Stimulated activated CD8-positive, alpha-beta memory T cell treated with anti-CD3 and anti-CD28 coated beads, Interleukin-4, amount 100 ng/mL, for 48 hours (primary cell): ENCODE results near the gene WBP11.
"Not testable (repeated sequence)": the region's sequence is repeated elsewhere in the genome, so short reads cannot be mapped to it uniquely, and the experiment has no call there.

Source experiments
- DNase-seq: peaks from one replicate; pipeline ENCODE4 v3.0.0-alpha.2; 2020

The WBP11 gene

DNA sequence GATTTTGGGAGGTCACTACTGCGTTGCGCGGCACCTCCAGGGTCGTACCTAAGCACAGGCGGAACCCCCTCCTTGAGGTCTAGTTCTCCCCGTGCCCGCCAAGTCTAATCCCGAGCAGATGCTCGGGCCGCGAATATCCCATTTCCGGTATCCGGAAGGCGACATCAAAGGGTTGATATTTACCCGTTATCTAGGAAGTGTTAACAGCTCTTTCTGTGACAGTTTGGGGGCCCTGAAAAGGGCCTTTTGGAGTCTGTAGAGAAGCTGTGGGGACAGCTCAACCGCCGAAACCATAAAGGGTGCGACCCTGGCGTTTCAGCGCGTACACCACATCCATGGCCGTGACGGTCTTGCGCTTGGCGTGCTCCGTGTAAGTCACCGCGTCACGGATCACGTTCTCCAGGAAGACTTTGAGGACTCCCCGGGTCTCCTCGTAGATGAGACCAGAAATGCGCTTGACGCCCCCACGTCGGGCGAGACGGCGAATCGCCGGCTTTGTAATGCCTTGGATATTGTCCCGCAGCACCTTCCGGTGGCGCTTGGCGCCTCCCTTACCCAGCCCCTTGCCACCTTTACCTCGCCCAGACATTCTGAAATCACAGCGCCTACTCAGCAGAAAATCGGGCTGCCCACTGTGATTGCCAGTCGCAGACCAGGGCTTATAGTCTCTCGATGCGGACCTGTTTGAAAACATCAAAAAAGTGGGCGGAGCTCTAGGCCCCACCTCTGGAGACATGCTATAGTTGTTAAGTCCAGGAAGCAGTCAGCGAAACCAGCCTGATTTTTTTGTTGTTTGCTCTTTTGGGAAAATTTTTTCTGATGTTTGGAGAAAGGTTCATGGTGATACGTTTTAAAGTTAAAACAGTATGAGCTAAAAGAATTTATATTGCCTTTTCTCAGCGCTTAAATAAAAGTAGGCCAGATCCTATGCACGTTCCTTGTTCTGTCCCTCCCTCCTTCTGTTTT, 32.5 kb downstream of the WBP11 start:
- peak; percentile 97 for DNase-seq

DNA sequence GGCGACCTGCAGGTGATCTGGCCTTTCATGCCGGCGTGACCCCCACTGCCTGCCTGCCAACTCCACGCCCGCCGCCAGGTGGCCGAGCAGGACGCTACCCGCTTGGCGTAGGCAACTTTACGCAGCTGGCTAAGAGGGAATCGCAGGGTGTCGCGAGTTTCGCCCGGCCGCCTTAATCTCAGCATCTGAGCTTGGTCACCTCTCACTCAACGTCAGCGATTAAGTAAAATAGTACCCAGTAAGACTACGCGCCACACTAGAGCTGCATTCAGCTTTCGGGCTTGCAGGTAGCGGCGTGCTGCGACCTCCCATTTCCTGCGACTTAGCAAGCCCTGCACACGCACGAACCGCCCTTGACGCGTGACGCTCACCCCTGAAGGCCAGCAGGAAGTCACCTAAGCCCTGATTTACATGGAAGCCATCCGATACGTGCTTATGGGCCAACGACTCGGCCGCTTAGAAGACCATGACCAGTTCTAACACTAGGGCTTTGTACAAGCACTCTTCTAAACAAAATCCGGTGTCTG, 33.2 kb downstream of the WBP11 start:
- peak; percentile 91 for DNase-seq

DNA sequence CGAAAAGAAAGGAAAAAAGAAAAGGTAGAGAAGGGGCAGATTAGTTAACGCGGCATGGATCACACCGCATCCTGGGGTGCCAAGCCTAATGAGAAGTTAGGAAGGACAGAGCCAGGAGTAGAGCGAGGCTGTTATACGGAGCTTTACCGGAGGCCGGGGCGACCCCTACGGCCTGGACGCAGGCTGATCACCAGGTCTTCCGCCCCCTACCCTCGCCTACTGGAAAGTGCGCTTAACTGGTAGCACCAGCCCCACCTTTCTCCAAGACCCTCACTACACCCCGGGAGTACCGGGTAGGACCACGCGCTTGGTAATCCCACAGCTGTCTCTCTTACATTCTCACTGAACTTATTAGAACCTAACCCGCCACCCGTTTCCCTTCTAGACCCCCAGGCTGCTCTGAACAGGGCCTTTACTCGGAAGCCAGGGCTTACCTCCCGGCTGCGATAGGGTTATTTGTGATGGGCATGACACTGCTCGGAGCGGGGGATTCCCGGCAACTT, 33.8 kb downstream of the WBP11 start:
- DNase-seq, result no peak

DNA sequence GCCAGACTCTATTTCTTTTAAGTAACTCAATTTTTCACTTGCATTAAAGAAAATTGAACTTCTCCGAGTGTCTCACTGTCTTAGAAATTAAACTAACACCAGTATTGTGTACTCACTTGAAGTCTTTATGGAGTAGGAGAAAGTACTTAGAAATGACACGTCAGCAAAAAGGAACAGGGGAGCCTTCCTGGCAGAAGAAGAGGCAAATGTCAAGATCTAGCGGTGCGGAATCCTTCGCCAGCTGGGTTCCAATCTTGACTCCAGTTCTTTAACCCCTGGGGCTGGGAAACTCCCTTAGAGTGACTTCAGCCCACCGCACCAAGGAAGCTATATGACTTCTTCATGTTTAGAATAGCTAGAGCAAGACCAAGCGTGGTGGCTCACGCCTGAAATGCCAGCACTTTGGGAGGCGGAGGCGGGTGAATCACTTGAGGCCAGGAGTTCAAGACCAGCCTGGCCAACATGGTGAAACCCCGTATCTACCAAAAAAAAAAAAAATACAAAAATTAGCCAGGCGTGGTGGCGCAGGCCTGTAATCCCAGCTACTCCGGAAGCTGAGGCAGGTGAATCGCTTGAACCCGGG, 34.4 kb downstream of the WBP11 start:
- DNase-seq, result peak; percentile 66

DNA sequence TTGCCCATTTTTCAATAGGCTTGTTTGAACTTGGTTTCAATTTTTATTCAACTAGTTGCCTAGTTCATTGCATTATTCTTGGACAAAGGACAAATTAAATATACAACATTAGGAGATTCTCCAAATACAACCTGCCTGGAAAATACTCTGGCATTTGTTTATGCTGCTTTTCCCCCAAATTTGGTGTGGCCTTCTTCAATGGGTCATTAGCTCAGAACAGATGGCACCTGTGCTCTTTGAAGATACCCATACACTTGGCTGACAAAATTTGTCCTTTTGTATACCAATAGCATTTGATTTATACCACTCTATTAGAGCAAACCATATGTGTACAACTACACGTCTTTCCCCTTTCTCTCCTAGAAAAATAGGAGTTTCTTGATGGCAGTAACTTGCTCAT, 35.7 kb downstream of the WBP11 start:
- no peak for DNase-seq

DNA sequence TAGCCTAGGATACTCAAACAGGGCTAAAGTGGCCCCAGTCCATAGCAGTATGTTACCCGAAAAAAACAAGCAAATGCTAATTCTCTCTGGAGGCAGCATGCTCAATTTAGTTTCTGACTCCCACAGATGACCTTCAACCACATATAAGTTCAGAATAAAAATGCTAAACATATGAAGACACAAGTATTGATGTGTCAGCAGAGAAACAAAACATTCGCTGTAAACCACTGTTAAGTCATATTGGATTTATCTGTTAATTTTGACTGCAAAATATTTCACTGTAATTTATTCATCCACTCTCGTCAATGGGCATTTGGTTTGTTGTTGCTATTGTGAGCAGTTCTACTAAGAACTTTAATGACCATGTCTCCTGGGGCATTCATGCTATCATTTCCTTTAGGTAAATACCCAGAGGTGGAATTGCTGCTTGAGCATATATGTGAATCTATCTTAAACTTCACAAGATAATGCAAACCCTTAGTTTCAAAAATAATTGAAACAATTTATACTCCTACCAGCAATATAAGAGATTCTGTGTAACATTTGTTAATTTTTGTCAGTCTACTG, 36.5 kb downstream of the WBP11 start:
- DNase-seq, result no peak

DNA sequence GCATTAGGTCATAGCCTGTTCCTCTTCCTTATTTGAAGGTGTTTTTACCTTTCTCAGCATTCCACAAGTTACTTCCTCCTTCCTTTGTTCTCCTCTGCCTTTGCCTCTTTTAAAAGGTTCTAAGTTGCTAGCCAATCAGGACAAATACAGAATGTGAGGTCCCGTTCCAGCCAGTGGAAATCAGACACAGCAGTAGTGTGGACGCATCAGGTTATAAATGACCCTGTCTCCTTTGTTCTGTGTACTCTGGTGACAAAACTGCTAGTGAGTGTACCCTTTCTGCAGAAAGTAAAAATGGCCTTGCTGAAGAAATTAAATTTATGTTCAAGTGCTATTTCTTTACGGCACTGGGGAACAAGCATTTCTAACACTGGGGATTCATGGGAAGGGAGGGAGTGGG, 37.3 kb downstream of the WBP11 start:
- DNase-seq, result not testable (repeated sequence)

DNA sequence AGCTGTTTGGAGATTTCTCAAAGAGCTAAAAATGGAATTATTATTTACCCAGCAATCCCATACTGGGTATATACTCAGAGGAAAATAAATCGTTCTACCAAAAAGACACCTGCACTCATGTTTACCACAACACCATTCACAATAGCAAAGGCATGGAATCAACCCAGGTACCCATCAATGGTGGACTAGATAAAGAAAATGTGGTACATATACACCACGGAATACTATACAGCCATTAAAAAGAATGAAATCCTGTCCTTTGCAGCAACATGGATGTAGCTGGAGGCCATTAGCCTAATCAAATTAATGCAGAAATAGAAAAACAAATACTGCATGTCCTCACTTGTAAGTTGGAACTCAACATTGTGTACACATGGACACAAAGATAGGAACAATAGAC, 37.9 kb downstream of the WBP11 start:
- no peak for DNase-seq

DNA sequence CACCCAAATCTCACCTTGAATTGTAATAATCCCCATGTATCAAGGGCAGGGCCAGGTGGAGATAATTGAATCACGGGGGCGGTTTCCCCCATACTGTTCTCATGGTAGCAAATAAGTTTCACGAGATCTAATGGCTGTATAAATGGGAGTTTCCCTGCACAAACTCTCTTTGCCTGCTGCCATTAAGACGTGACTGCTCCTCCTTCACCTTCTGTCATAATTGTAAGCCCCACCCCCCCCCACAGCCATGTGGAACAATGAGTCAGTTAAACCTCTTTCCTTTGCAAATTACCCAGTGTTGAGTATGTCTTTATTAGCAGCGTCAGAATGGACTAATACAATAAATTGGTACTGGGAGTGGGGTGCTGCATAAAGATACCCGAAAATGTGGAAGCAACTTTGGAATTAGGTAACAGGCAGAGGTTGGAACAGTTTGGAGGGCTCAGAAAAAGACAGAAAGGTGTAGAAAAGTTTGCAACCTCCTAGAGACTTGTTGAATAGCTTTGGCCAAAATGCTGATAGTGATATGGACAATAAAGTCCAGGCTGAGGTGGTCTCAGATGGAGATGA, 43.5 kb downstream of the WBP11 start:
- not testable (repeated sequence) for DNase-seq

DNA sequence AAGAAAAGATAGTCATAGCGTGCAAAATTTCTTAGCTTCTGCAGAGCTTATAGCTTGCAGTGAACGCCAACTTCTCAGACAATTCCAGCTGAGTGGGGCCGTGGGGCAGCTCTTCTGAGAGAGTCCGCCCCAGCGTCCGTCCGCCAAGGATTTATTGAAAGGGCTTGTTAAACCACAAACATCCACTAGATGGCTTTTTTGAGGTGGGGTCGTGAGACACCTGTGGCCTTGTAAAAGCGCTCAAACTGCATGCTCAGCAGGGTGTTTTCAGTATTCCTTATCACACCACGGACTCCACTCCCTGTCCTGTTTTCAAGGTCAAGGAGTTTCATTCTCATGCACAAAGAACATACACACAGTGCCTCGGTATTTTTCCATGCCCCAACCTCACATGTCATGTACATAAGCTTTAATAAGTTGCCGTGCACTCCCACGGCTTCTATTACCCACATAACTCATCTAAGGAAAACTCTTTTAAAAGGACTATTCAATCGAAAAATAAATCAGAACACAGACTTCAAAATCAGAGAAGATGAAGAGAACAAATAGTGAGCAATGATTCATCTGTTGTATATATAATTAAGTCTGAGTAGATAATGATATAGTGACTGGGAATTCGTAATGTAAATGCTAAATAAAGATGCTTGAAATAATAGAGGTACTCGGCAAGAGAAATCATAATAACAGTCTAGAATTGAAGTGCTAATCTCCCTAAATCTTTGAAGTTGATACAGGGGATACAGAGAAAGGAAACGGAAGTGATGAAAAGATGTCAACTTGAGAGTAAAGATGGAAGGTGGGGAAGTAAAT, 46.7 kb downstream of the WBP11 start:
- DNase-seq, result no peak

DNA sequence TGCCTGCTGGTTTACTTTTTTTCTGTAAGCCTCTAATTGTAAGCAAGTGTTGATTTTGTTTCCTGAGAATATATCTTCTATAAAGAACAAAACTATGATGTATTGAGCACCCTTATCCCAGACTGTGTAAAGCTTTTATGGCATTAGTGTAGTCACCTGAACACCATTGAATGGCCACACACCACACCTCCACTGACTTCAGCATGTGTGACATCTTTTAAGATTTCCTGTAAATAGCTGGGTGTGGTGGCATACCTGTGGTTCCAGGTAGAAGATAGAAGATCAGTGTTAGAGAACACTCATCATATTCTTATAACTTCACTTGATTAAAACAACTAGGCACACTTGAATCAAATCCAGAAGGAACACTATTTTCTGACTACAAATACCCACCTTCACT, 51.3 kb downstream of the WBP11 start:
- DNase-seq, result no peak

DNA sequence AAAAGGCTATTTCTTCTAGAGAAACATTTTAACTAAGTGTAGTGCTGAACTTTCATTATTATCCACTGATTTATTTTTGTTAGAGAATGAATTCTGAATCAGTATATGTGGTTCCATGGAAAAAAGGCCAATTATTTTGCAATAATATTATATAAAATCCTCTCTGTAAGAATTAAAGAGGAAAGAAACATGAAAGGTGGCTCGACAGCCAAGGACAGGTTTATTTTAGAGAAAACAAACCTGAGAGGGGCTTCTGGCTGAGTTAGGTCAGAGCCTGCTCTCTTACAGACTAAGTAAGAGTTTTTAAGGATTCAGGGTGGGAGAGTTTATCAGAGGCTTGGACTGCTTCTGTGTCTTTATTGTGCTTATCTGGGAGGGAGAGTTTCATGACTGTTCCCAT, 60.2 kb downstream of the WBP11 start:
- no peak for DNase-seq

DNA sequence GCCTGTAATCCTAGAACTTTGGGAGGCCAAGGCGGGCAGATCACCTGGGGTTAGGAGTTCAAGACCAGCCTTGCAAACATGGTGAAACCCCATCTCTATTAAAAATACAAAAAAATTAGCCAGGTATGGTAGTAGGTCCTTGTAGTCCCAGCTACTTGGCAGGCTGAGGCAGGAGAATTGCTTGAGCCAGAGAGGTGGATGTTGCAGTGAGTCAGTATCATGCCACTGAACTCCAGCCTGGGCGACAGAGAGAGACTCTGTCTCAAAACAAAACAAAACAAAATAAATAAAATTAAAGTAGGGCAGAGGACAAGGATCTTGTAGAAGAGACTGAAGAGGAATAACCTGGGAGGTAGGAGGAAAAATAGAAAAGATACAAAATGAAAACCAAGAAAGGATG, 61.3 kb downstream of the WBP11 start:
- no peak for DNase-seq

DNA sequence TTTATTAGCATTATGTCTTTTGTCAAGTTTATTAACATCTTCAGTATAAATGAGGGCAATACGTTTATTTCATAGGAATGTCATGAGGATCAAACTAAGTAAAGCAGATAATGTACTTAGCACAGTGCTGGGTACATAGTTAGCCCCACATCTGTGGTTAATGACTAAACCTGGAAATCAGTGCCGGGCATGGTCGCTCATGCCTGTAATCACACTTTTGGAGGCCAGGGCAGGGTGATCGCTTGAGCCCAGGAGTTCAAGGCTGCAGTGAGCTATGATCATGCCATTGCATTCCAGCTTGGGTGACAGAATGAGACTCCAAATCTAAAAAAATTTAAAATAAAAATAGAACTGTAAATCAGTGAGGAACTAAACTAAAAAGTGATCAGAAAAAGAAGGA, 62.1 kb downstream of the WBP11 start:
- no peak for DNase-seq

DNA sequence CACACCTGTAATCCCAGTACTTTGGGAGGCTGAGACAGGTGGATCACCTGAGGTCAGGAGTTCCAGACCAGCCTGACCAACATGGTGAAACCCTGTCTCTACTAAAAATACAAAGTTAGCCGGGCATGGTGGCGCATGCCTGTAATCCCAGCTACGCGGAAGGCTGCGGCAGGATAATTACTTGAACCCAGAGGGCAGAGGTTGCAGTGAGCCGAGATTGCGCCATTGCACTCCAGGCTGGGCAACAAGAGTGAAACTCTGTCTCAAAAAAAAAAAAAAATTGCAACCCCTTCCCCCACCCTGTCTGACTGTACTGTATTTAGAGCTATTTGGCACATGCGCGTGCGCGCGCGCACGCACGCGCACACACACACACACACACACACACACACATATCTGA, 66.8 kb downstream of the WBP11 start:
- DNase-seq, result not testable (repeated sequence)
